Measurements from ENCODE around the gene SNRNP48. TPM values are rescaled to one million over a fixed set of nuclear protein-coding genes. Genes with fewer than 3 reads are reported as not detected.

SNRNP48 gene
- total RNA-seq, 1 donor from 2014 or later = 9.3 TPM

- no peak for TF ChIP-seq CTCF (IDR thresholded peaks at IDR 0.05)
- intact Hi-C loops (cut with DNase I) = no loop called here
- Histone ChIP-seq H3K27ac (no peak overlapping the region), H3K27me3 (ENCODE audit: low read depth) (no peaks in the 10 kb centered on the region), H3K4me1 (no peaks in the 10 kb centered on the region), H3K9me3 (no peaks in the 10 kb centered on the region), H3K4me3 (no peak overlapping the region), H3K36me3 (no peaks in the 10 kb centered on the region)
- DNase-seq (no peak), ATAC-seq (no peak)
Observed at GRCh38 chr6:7637533-7637932, 47.5 kb downstream of the SNRNP48 start.

GRCh38 chr6:7639427-7639826 lies 49.4 kb downstream of the SNRNP48 start:
- ATAC-seq (no peak), DNase-seq (no peak)
- Histone ChIP-seq H3K4me3 (no peak overlapping the region), H3K4me1 (no peaks in the 10 kb centered on the region), H3K9me3 (no peaks in the 10 kb centered on the region), H3K36me3 (no peaks in the 10 kb centered on the region), H3K27ac (no peak overlapping the region), H3K27me3 (ENCODE audit: low read depth) (no peaks in the 10 kb centered on the region)
- intact Hi-C loops (cut with DNase I) = no loop called here
- TF ChIP-seq CTCF (IDR thresholded peaks at IDR 0.05) = no peak

GRCh38 chr6:7640016-7640415 lies 50.0 kb downstream of the SNRNP48 start:
- H3K27ac ChIP-seq = no peak overlapping the region
- intact Hi-C loops (cut with DNase I) = no loop called here
- DNase-seq (no peak), ATAC-seq (no peak)
- no peaks in the 10 kb centered on the region for H3K36me3 ChIP-seq
- H3K9me3 ChIP-seq = no peaks in the 10 kb centered on the region
- no peaks in the 10 kb centered on the region for H3K27me3 ChIP-seq (ENCODE audit: low read depth)
- H3K4me1 ChIP-seq = no peaks in the 10 kb centered on the region
- no peak overlapping the region for H3K4me3 ChIP-seq
- TF ChIP-seq CTCF (IDR thresholded peaks at IDR 0.05) = no peak

GRCh38 chr6:7640607-7641577 lies 50.9 kb downstream of the SNRNP48 start:
- Histone ChIP-seq H3K36me3 (no peaks in the 10 kb centered on the region), H3K4me1 (no peaks in the 10 kb centered on the region), H3K27ac (no peak overlapping the region), H3K9me3 (no peaks in the 10 kb centered on the region), H3K4me3 (no peak overlapping the region), H3K27me3 (ENCODE audit: low read depth) (no peaks in the 10 kb centered on the region)
- ATAC-seq (no peak), DNase-seq (no peak)
- intact Hi-C loops (cut with DNase I) = no loop called here
- TF ChIP-seq CTCF (IDR thresholded peaks at IDR 0.05) = no peak

GRCh38 chr6:7642791-7643190 lies 52.8 kb downstream of the SNRNP48 start:
- no peak for TF ChIP-seq CTCF (IDR thresholded peaks at IDR 0.05)
- ATAC-seq = no peak
- no peaks in the 10 kb centered on the region for H3K9me3 ChIP-seq
- intact Hi-C loops (cut with DNase I) = no loop called here
- no peaks in the 10 kb centered on the region for H3K36me3 ChIP-seq
- H3K4me1 ChIP-seq = no peaks in the 10 kb centered on the region
- no peak for DNase-seq
- H3K27me3 ChIP-seq (ENCODE audit: low read depth) = no peaks in the 10 kb centered on the region
- H3K4me3 ChIP-seq = no peak overlapping the region
- H3K27ac ChIP-seq = no peak overlapping the region
